Cardiac fibroblast (primary cell): ENCODE results near the gene SERTM1.
A peak's percentile ranks its signal among the peaks of the same experiment; 100 is the strongest.

Experiments used
- DNase-seq, 2 donors: peaks; one replicate each; pipeline versions ENCODE4 v3.0.0 to v3.0.0-alpha.2; 2010; ENCODE audit warnings: low read depth in 2 of 2
- H3K4me3 ChIP-seq, 2 donors: replicated peaks in 1 of 2; 1 replicate in 1 of 2; 2 replicates in 1 of 2; pipeline ENCODE4 v1.5.1; 2011; ENCODE audit warnings: low read depth in 2 of 2, low read length in 2 of 2, mild to moderate bottlenecking in 2 of 2, moderate library complexity in 1 of 2
- CTCF ChIP-seq: IDR thresholded peaks from one replicate; pipeline ENCODE4 v1.5.1; 2011; ENCODE audit warnings: low read depth, mild to moderate bottlenecking, low read length, inconsistent platforms

SERTM1 gene

GRCh38 chr13:36717017-36717416, 43.2 kb downstream of the SERTM1 start:
- DNase-seq = no peak
- H3K4me3 ChIP-seq = no peak overlapping the region
- TF ChIP-seq CTCF = no peak

- H3K4me3 ChIP-seq = no peak overlapping the region
- TF ChIP-seq CTCF = no peak
- peak in 1 of 2 donors; percentile 69 for DNase-seq
Observed at GRCh38 chr13:36717966-36718545, 44.2 kb downstream of the SERTM1 start.

GRCh38 chr13:36718686-36719085, 44.9 kb downstream of the SERTM1 start:
- DNase-seq = peak; percentile 8 to 75
- no peak for TF ChIP-seq CTCF
- no peak overlapping the region for H3K4me3 ChIP-seq

DNA sequence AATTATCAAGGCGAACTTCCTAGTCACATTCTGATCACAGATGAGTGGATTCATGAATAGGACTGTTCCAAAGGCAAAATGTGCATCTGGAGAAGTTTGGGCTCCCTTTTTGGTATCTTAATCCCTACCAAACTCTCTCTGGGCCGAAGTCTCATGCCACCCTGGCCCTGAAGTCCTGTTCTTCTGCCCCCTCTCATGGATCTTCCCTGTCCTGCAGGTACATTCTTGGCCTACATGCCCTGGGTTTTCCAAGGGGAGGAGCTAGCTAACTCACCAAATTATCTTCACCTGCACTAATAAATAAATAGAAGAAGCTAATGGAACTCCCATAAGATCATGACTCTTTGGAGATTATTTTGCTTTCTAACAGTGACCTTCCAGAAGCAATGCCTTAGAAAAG, 50.3 kb downstream of the SERTM1 start:
- no peak overlapping the region for H3K4me3 ChIP-seq
- TF ChIP-seq CTCF = no peak
- DNase-seq = no peak

- no peak overlapping the region for H3K4me3 ChIP-seq
- no peak for DNase-seq
- no peak for TF ChIP-seq CTCF
Observed at GRCh38 chr13:36725936-36726335, 52.1 kb downstream of the SERTM1 start.

GRCh38 chr13:36728006-36728405, 54.2 kb downstream of the SERTM1 start:
- no peak for DNase-seq
- no peak for TF ChIP-seq CTCF
- H3K4me3 ChIP-seq = no peak overlapping the region

- peak; percentile 57 for TF ChIP-seq CTCF
- H3K4me3 ChIP-seq = no peak overlapping the region
- peak; percentile 81 to 82 for DNase-seq
Observed at GRCh38 chr13:36736119-36736726, 62.4 kb downstream of the SERTM1 start.
